Amygdala (tissue), 56 donors: ENCODE measurements around the gene PPTC7.
"Not testable (repeated sequence)": the region's sequence is repeated elsewhere in the genome, so short reads cannot be mapped to it uniquely, and the experiment has no call there.

Source experiments
- DNase-seq, 56 donors: peaks; one replicate each; lab custom pipeline; 2025; lab: John Stamatoyannopoulos, UW

PPTC7 gene

GRCh38 chr12:110538869-110539622 lies 44.1 kb downstream of the PPTC7 start:
- DNase-seq = no peak

DNA sequence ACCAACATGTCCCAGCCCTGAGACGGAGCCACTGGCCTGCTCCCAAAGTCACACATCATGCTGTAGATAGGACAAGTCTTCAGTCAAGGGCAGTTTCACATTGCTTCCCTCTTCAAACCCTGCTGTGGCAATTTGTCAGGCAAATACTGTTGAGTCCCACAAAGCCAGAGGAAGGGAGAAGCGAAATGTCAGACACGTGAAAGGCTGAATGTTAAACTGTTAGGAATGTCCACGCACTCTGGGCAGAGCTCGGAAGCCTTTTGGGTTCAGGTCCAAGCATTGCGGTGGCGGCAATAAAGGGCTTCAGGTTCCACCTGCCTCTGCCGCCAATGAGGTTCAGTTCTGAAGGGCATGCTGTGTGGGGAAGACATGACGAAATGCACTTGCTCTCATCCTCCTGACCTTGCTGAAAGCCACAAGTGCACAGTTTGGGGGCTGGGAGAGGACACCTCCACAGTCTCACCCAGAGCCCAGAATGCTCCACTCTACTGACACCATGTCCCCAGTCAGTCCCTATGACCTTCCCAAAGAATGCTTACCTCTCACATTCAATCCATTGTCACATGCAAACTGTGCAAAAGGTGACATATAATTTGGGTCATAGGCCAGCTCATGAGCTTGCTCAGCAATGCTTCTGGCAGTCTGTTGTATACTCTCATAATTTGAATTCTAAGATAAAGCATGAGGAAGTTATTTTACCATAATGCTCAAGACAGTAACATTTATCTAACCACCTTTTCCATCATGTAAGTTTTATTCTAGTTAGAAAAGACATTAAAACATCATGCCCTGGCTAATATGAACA lies 45.3 kb downstream of the PPTC7 start:
- no peak for DNase-seq

GRCh38 chr12:110536834-110537604 lies 46.1 kb downstream of the PPTC7 start:
- DNase-seq = no peak

DNA sequence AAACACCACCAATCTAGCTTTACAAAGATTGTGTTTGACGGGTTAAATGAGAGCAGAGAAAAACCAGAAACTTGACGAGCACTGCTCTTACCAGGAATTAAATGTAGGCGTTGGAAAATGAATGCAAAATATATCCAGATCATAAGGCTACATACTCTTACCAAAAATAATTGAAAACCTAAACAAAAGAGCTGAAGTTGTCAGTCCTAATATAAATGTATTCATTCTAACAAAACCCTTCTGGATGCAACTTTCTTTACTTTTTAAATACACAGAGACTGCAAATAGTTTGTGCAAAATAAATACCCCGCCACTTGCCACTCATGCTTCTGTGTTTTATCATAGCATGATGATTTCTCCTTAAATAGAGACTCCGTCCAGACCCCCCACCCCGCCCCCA lies 48.3 kb downstream of the PPTC7 start:
- DNase-seq = no peak

DNA sequence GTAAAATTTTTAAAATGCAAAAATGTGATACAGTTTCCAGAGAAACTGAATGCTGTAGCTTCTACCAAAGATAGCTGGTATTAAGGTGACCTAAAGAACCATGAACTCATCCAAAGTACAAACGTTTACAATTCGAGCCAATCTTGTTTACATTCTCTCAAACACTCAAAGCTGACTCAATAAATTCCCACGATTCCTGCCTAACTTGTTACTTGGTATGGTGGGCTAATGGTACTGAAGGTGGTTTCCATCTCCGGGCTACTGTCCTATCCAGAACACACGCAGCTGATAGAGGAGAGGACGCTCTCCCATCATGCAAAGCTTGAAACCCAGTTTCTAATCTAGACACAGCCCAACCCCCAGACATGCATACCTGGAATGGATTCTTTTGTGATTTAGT lies 49.5 kb downstream of the PPTC7 start:
- DNase-seq = no peak

DNA sequence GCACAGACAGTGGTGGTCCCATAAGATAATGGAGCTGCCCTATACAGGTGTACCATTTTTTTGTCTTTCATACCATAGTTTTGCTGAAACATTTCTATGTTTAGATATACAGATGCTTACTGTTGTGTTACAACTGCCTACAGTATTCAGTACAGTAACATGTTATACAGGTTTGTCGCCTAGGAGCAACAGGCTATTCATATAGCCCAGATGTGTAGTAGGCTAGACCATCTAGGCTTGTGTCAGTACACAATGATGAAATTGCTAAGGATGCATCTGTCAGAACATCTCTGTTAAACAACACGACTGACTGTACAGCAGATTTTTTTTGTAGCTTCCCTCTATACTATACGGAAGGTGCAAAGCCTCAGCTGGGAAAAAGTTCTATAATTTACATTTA lies 50.5 kb downstream of the PPTC7 start:
- DNase-seq = no peak

- no peak for DNase-seq
These were observed 51.3 kb downstream of the PPTC7 start for GRCh38 chr12:110531741-110532333.

GRCh38 chr12:110530511-110530910 lies 52.6 kb downstream of the PPTC7 start:
- DNase-seq = no peak

DNA sequence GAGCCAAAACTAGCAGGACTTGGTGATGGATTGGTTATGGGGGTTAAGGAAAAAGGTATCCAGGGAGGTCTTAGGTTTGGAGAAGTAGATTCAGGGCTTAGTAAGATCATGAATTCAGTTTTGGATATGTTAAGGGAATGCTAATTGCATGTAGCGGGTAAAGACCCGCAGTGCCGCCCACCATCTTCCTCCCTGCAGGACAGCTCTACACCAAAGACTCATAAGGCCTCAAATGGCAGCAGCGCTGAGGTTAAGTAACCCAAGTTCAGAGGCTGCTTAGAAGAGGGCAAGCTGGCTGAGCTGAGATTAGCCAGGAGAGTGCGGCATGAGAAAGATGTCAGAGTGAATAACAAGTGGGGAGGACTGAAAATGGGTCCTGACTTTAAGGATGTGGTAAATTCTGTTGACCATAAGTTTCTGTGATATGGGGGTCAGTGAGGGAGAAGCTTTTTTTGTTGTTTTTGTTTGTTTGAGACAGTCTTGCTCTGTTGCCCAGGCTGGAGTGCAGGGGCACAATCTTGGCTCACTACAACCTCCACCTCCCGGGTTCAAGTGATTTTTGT lies 54.8 kb downstream of the PPTC7 start:
- no peak for DNase-seq

DNA sequence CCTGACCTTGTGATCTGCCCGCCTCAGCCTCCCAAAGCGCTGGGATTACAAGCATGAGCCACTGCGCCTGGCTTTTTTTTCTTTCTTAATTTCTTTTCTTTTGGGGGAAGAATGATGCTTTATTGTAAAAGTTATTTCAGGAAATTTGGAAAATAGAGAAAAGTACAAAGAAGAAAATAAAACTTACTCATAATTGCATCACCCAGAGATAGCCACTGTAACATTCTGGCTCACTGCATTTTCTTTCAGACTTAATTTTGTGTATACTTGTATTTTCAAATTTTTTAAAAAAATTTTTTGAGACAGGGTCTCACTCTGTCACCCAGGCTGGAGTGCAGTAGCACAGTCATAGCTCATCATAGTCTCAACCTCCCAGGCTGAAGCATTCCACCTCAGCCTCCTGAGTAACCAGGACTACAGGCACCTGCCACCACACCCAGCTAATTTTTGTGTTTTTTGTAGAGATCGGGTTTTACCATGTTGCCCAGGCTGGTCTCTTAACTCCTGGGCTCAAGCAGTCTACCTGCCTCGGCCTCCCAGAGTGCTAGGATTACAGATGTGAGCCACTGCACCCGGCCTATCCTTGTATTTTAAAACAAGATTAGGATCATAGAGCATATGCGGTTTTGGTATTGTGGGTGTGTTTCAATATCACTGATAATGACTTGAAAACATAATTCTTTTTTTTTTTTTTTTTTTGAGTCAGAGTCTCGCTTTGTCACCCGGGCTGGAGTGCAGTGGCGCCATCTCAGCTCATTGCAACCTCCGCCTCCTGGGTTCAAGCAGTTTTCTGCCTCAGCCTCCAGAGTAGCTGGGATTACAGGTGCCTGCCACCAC lies 62.0 kb downstream of the PPTC7 start:
- not testable (repeated sequence) for DNase-seq

DNA sequence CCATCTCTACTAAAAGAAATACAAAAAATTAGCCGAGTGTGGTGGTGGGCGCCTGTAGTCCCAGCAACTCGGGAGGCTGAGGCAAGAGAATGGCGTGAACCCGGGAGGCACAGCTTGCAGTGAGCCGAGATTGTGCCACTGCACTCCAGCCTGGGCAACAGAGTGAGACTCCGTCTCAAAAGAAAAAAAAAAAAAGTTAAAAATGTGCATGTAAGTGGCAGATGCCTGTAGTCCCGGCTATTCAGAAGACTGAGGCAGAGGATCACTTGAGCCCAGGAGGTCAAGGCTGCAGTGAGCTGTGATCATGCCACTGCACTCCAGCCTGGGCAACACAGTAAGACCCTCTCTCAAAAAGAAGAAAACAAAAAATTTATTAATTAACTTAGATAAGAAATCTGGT lies 65.1 kb downstream of the PPTC7 start:
- not testable (repeated sequence) for DNase-seq

GRCh38 chr12:110516995-110517394 lies 66.1 kb downstream of the PPTC7 start:
- no peak for DNase-seq

DNA sequence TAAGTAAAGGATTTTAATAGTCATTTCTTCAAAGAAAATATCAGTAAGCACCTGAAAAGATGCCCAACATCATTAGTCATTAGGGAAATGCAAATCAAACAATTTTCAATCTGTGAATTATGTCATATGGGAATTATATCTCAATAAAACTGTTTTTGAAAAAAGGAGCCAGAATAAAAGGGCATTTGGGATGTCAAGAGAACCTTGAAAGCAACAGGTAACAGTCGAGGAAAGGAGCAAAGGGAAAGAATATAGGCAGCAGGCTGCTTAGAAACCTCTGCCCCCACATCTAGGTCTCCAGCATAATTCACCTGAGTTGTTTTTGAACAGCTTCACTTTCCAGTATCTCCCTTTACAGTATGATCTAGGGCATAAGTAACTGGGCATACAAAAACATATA lies 68.8 kb downstream of the PPTC7 start:
- DNase-seq = no peak

- no peak for DNase-seq
These were observed 69.3 kb downstream of the PPTC7 start for GRCh38 chr12:110513842-110514241.

DNA sequence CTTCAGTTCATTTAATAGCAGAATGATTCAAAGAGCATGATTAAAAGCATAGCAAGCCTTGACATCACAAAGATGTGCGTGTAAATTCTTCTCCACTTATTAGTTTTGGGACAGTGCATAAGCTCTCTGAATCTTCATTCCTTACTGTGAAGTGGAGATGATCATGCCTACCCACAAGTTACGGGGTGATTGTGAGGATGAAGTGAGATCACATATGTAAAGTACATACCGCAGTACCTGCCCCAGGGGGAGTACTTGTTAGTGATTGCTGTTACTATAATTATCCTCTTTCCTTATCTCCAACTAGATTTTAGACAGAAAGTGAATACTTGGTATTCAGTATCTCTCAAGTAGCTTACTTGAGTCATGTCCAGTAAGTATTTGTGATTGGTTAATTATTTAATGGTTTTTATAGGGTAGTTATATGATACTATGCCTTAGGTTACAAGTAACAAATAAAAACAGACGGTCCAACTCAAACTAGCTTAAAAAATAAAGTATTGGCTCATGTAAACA lies 75.0 kb downstream of the PPTC7 start:
- no peak for DNase-seq

- DNase-seq = no peak
These were observed 77.8 kb downstream of the PPTC7 start for GRCh38 chr12:110505332-110505731.

- DNase-seq = no peak
These were observed 79.7 kb downstream of the PPTC7 start for GRCh38 chr12:110503432-110503831.

- DNase-seq = peak; percentile 67 to 99 (median 94)
These were observed 81.1 kb downstream of the PPTC7 start, which contains the start of the genes RAD9B and VPS29 for GRCh38 chr12:110501752-110502738. TSS of gene RAD9B (plus strand) at chr12:110502331. CDS start at chr12:110502338, 7 bp downstream. TSS of gene VPS29 (minus strand) at chr12:110502111. CDS start at chr12:110502051, 60 bp downstream.
